GM12892 (cell line): ENCODE data around the gene MFAP5.

Source experiments
- POLR2A ChIP-seq: IDR thresholded peaks from 2 replicates; pipeline ENCODE4 v1.6.1; 2011; ENCODE audit warnings: low read depth, low read length, control low read depth
- POLR2AphosphoS5 ChIP-seq: IDR thresholded peaks from 2 replicates; pipeline ENCODE4 v1.6.1; 2011; ENCODE audit warnings: low read depth, low read length, control low read depth

DNA sequence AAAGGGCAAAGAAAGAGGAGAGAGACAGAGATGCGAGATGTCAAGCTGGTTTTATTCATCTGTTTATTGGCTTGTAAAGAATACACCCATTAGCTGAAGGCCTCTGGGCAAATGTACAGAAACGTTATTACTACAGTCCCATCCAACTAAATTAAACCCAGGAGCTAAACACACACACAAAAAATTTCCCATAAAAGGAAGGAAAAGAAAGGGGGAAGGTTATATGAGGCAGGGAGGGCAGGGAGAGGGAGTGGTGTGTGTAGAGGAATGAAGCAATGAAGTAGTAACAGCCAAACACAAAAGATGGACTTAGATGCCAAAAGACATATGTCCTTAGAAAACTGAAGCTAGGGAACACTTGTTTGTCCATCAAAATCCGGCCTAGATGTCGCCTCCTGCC, 3.1 kb upstream of the MFAP5 start:
- no peak for TF ChIP-seq POLR2AphosphoS5
- TF ChIP-seq POLR2A = no peak
